Esophagus squamous epithelium (tissue), 5 donors: ENCODE measurements around the gene AGAP2. TPM values are rescaled to one million over a fixed set of nuclear protein-coding genes. Genes with fewer than 3 reads are reported as not detected.
"Not testable (repeated sequence)": the region's sequence is repeated elsewhere in the genome, so short reads cannot be mapped to it uniquely, and the experiment has no call there.

Experiments
- DNase-seq: peaks from one replicate; lab custom pipeline; 2025; lab: John Stamatoyannopoulos, UW
- H3K27ac ChIP-seq, 4 donors: fragments of 200-600 bp; sonication (generic); one replicate each; pipeline ENCODE4 v1.5.1; 2016 to 2019; ENCODE audit warnings: mild to moderate bottlenecking in 1 of 4
- H3K27me3 ChIP-seq, 4 donors: fragments of 200-600 bp; sonication (generic); 1 replicate in 3 of 4; 2 replicates in 1 of 4; pipeline versions ENCODE4 v1.5.1 to v1.6.0; 2017 to 2021; ENCODE audit warnings: antibody characterized with exemption in 1 of 4
- H3K36me3 ChIP-seq, 3 donors: fragments of 200-600 bp; sonication (generic); one replicate each; pipeline ENCODE4 v1.5.1; 2016 to 2019
- H3K4me1 ChIP-seq, 3 donors: fragments of 200-600 bp; sonication (generic); one replicate each; pipeline ENCODE4 v1.5.1; 2017 to 2019
- H3K4me3 ChIP-seq, 4 donors: fragments of 200-600 bp; sonication (generic); 1 replicate in 3 of 4; 2 replicates in 1 of 4; pipeline ENCODE4 v1.5.1; 2016 to 2019; ENCODE audit warnings: mild to moderate bottlenecking in 2 of 4, moderate library complexity in 1 of 4
- H3K9me3 ChIP-seq, 3 donors: fragments of 200-600 bp; sonication (generic); one replicate each; pipeline ENCODE4 v1.5.1; 2016 to 2019
- POLR2A ChIP-seq, 4 donors: fragments of 450-650 bp; IDR thresholded peaks; one replicate each; pipeline ENCODE4 v1.6.1; 2017; ENCODE audit warnings: antibody characterized with exemption in 4 of 4, mild to moderate bottlenecking in 4 of 4, moderate library complexity in 3 of 4
- WGBS, 2 donors: methylation state at CpG; one replicate each; pipeline ENCODE4 v1.1.5; 2018; 5-methylcytosine and 5-hydroxymethylcytosine counted together
- intact Hi-C: fragments of 100-400 bp; cut with DNase I; formaldehyde crosslinking; loops from one replicate; pipeline ENCODE4 v1.15.0; 2022
- total RNA-seq, 4 donors: library from RNA; depleted of rRNA; stranded (reverse); fragments of >200 nt; gene quantifications; one replicate each; pipeline ENCODE4 v1.1.0, GENCODE V29; 2016
- TF ChIP-seq, protein P1 (sequence below), 6 experiments: fragments of 450-650 bp in 4 of 6; fragments of 200-600 bp in 2 of 6; sonication (generic) in 2 of 6; IDR thresholded peaks; one replicate each; pipeline ENCODE4 v1.5.1; 2016 to 2019; ENCODE audit warnings: antibody characterized with exemption in 6 of 6, mild to moderate bottlenecking in 4 of 6, moderate library complexity in 4 of 6
- donor health status: DM: yes; HTN: yes; CAD: no.

AGAP2 gene
- total RNA-seq, 4 donors from 2014 or later, result 0.88 to 2.3 (median 1.3) TPM

DNA sequence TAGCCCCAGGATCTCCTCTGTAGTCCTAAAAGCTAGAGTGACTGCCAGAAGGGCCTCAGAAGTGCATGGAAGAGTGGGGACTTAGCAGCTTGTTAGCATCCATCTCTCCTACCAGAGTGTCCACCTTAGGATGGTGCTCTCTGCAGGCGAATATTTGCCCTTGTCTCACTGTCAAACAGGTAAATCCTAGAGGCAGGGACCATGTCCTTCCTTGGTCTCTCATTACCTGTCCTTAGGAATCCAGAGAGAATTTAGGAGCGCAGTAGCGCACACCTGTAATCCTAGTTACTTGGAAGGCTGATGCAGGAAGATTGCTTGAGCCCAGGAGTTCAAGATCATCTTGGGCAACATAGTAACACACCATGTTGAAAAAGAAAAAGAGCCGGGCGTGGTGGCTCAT, 21.4 kb downstream of the AGAP2 start:
- TF ChIP-seq, protein P1, sequence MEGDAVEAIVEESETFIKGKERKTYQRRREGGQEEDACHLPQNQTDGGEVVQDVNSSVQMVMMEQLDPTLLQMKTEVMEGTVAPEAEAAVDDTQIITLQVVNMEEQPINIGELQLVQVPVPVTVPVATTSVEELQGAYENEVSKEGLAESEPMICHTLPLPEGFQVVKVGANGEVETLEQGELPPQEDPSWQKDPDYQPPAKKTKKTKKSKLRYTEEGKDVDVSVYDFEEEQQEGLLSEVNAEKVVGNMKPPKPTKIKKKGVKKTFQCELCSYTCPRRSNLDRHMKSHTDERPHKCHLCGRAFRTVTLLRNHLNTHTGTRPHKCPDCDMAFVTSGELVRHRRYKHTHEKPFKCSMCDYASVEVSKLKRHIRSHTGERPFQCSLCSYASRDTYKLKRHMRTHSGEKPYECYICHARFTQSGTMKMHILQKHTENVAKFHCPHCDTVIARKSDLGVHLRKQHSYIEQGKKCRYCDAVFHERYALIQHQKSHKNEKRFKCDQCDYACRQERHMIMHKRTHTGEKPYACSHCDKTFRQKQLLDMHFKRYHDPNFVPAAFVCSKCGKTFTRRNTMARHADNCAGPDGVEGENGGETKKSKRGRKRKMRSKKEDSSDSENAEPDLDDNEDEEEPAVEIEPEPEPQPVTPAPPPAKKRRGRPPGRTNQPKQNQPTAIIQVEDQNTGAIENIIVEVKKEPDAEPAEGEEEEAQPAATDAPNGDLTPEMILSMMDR (IDR thresholded peaks at IDR 0.05), result no peak
- no peak for TF ChIP-seq POLR2A (IDR thresholded peaks at IDR 0.05)
- H3K27ac ChIP-seq, result no peak overlapping the region
- intact Hi-C loops, result no loop called here
- H3K27me3 ChIP-seq, result no peaks in the 10 kb centered on the region
- no peak overlapping the region for H3K4me3 ChIP-seq
- DNase-seq, result no peak
- H3K4me1 ChIP-seq, result no peaks in the 10 kb centered on the region
- H3K9me3 ChIP-seq, result no peaks in the 10 kb centered on the region
- peaks cover 16 to 99% (median 58%) of the 10 kb centered on the region in 3 donors for H3K36me3 ChIP-seq
- WGBS, 2 donors, result 88 to 100% methylated on average over 1 to 3 of the region's 5 CpGs

DNA sequence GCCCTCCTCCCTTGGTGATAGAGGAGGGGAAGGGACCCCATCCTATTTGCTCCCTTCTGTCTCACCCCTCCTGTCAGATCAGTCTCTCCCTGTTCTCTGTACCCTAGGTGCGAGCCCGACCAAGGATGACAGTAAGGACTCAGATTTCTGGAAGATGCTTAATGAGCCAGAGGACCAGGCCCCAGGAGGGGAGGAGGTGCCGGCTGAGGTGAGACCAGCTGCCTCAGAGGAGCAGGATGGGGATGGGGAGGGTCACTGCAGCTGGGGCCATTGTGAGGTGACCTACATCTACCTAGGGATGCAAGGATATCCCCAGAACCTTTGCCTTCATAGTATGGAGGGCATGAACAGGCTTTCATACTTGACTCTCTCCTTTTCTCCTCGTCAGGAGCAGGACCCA, 22.2 kb downstream of the AGAP2 start:
- Histone ChIP-seq H3K27ac (no peak overlapping the region), H3K36me3 (peaks cover 16 to 98% (median 53%) of the 10 kb centered on the region in 3 donors), H3K4me1 (no peaks in the 10 kb centered on the region), H3K9me3 (no peaks in the 10 kb centered on the region), H3K27me3 (no peaks in the 10 kb centered on the region), H3K4me3 (no peak overlapping the region)
- intact Hi-C loops, result no loop called here
- WGBS, 2 donors, result 100% methylated on average over 2 to 3 of the region's 4 CpGs
- TF ChIP-seq, protein P1 (IDR thresholded peaks at IDR 0.05), result no peak
- TF ChIP-seq POLR2A (IDR thresholded peaks at IDR 0.05), result no peak
- DNase-seq, result no peak

DNA sequence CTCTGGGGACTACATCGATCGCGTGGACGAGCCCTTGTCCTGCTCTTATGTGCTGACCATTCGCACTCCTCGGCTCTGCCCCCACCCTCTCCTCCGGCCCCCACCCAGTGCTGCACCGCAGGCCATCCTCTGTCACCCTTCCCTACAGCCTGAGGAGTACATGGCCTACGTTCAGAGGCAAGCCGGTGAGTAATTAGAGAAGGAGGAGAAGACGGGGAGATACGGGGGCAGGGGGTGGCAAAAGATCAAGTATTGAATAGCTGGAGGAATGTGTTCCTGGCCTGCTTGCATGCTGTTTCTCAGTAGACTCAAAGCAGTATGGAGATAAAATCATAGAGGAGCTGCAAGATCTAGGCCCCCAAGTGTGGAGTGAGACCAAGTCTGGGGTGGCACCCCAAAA, 22.8 kb downstream of the AGAP2 start:
- H3K27me3 ChIP-seq, result no peaks in the 10 kb centered on the region
- DNase-seq, result no peak
- intact Hi-C loops, result no loop called here
- peaks cover 16 to 98% (median 49%) of the 10 kb centered on the region in 3 donors for H3K36me3 ChIP-seq
- no peaks in the 10 kb centered on the region for H3K4me1 ChIP-seq
- 90 to 96% methylated on average over 4 to 12 of the region's 12 CpGs for WGBS, 2 donors
- H3K9me3 ChIP-seq, result no peaks in the 10 kb centered on the region
- no peak overlapping the region for H3K4me3 ChIP-seq
- no peak for TF ChIP-seq POLR2A (IDR thresholded peaks at IDR 0.05)
- TF ChIP-seq, protein P1 (IDR thresholded peaks at IDR 0.05), result no peak
- no peak overlapping the region for H3K27ac ChIP-seq

DNA sequence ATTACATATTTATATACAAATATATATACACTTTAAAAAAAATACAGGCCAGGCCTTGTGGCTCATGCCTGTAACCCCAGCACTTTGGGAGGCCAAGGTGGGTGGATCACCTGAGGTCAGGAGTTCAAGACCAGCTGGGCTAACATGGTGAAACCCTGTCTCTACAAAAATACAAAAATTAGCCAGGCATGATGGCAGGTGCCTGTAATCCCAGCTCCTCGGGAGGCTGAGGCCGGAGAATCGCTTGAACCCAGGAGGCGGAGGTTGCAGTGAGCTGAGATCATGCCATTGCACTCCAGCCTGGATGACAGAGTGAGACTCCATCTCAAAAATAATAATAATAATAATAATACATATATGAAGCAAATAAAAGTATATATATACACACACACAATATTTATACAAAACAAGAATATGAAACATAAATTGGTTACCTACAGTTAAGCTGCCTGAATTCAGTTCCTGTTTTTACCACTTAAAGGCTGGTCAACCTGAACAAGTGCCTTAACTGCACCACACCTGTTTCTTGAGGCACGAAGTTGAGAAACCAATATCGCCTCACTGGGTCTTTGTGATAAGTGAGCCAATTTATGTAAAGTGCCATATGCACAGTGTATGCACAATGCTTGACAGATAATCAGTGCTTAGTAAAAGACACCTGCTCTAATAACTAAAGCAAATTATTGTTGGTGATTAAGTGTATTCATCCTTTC, 23.4 kb downstream of the AGAP2 start:
- WGBS, 2 donors, result 81 to 91% methylated on average over 6 of the region's 6 CpGs
- DNase-seq, H3K27ac ChIP-seq, H3K27me3 ChIP-seq, H3K4me1 ChIP-seq, H3K9me3 ChIP-seq, intact Hi-C loops, H3K4me3 ChIP-seq: not testable (repeated sequence)
- peaks cover 16 to 96% (median 43%) of the 10 kb centered on the region in 3 donors for H3K36me3 ChIP-seq

DNA sequence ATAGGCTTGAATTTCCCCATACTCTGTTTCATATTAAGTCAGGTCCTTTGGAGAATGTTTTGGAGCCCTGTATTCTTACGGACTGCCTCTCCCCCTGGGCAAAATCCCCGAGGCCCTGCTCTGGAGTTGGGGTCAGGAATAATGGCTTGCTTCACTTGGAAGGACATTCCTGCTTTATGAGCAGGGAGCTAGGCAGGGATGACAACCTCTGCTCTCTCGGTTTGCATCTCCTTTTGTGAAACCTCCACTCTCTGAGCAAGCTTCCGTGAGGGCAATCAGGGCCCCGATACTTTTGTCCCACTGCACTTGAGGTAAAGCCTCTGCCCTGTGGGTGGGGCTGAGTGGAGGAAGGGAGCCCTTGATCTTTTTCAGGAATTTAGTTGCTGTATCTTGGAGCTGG, 25.3 kb downstream of the AGAP2 start:
- Histone ChIP-seq H3K27me3 (no peaks in the 10 kb centered on the region), H3K4me3 (no peak overlapping the region), H3K27ac (no peak overlapping the region), H3K36me3 (peaks cover 14 to 90% (median 25%) of the 10 kb centered on the region in 3 donors), H3K4me1 (no peaks in the 10 kb centered on the region), H3K9me3 (no peaks in the 10 kb centered on the region)
- intact Hi-C loops, result no loop called here
- TF ChIP-seq POLR2A (IDR thresholded peaks at IDR 0.05), result no peak
- TF ChIP-seq, protein P1 (IDR thresholded peaks at IDR 0.05), result no peak
- no peak for DNase-seq
- WGBS, 2 donors, result 80 to 88% methylated on average over 1 to 5 of the region's 5 CpGs
